ENCODE data around the gene EIF3D. TPM values are rescaled to one million over a fixed set of nuclear protein-coding genes. Genes with fewer than 3 reads are reported as not detected.

The EIF3D gene
- total and polyA plus RNA-seq, 2 donors from 2014 or later: 129 to 140 TPM

GRCh38 chr22:36512991-36513390 lies 16.0 kb downstream of the EIF3D start:
- no peak for FAIRE-seq
- DNase-seq: no peak
- H3K36me3 ChIP-seq (ENCODE audit: control insufficient read depth in 2 of 3, insufficient read depth in 3 of 3, low read length in 3 of 3): peaks cover 17 to 62% (median 51%) of the 10 kb centered on the region in 3 donors
- no peak overlapping the region for H3K27ac ChIP-seq (ENCODE audit: low read depth in 2 of 2, low read length in 2 of 2)
- H3K4me1 ChIP-seq (ENCODE audit: control insufficient read depth in 2 of 3, insufficient read depth in 2 of 3, low read depth in 1 of 3, low read length in 3 of 3): no peaks in the 10 kb centered on the region
- intact Hi-C loops (cut with DNase I): no loop called here
- H3K4me3 ChIP-seq (ENCODE audit: low read length in 3 of 3): no peak overlapping the region
- TF ChIP-seq CTCF (IDR thresholded peaks at IDR 0.05; ENCODE audit: borderline replicate concordance, extremely low read depth, insufficient read depth): no peak
- H3K27me3 ChIP-seq (ENCODE audit: control insufficient read depth, insufficient read depth, low read length): no peaks in the 10 kb centered on the region
- no peaks in the 10 kb centered on the region for H3K9me3 ChIP-seq (ENCODE audit: control insufficient read depth in 2 of 3, insufficient read depth in 1 of 3, low read length in 3 of 3)
- no peak overlapping the region for H3K9ac ChIP-seq (ENCODE audit: low read length in 3 of 3)

GRCh38 chr22:36512333-36512732 lies 16.6 kb downstream of the EIF3D start:
- FAIRE-seq: no peak
- peaks cover 16 to 57% (median 46%) of the 10 kb centered on the region in 3 donors for H3K36me3 ChIP-seq (ENCODE audit: control insufficient read depth in 2 of 3, insufficient read depth in 3 of 3, low read length in 3 of 3)

GRCh38 chr22:36510966-36511881 lies 17.7 kb downstream of the EIF3D start:
- DNase-seq (peak in 4 of 5 donors; percentile 45 to 80 (median 70)), FAIRE-seq (no peak)
- Histone ChIP-seq H3K27me3 (ENCODE audit: control insufficient read depth, insufficient read depth, low read length) (no peaks in the 10 kb centered on the region), H3K9me3 (ENCODE audit: control insufficient read depth in 2 of 3, insufficient read depth in 1 of 3, low read length in 3 of 3) (no peaks in the 10 kb centered on the region), H3K4me1 (ENCODE audit: control insufficient read depth in 2 of 3, insufficient read depth in 2 of 3, low read depth in 1 of 3, low read length in 3 of 3) (peaks cover 0 to 9% (median 0%) of the 10 kb centered on the region in 3 donors), H3K4me3 (ENCODE audit: low read length in 3 of 3) (no peak overlapping the region), H3K9ac (ENCODE audit: low read length in 3 of 3) (no peak overlapping the region), H3K27ac (ENCODE audit: low read depth in 2 of 2, low read length in 2 of 2) (no peak overlapping the region), H3K36me3 (ENCODE audit: control insufficient read depth in 2 of 3, insufficient read depth in 3 of 3, low read length in 3 of 3) (peaks cover 13 to 46% (median 35%) of the 10 kb centered on the region in 3 donors)
- intact Hi-C loops (cut with DNase I): no loop called here
- TF ChIP-seq CTCF (IDR thresholded peaks at IDR 0.05; ENCODE audit: borderline replicate concordance, extremely low read depth, insufficient read depth): peak; percentile 43

More at GRCh38 chr22:36512333-36512732, 16.6 kb downstream of the EIF3D start:
- Histone ChIP-seq H3K9ac (ENCODE audit: low read length in 3 of 3) (no peak overlapping the region), H3K27ac (ENCODE audit: low read depth in 2 of 2, low read length in 2 of 2) (no peak overlapping the region), H3K4me3 (ENCODE audit: low read length in 3 of 3) (no peak overlapping the region), H3K9me3 (ENCODE audit: control insufficient read depth in 2 of 3, insufficient read depth in 1 of 3, low read length in 3 of 3) (no peaks in the 10 kb centered on the region), H3K4me1 (ENCODE audit: control insufficient read depth in 2 of 3, insufficient read depth in 2 of 3, low read depth in 1 of 3, low read length in 3 of 3) (peaks cover 0 to 2% (median 0%) of the 10 kb centered on the region in 3 donors), H3K27me3 (ENCODE audit: control insufficient read depth, insufficient read depth, low read length) (no peaks in the 10 kb centered on the region)
- no peak for TF ChIP-seq CTCF (IDR thresholded peaks at IDR 0.05; ENCODE audit: borderline replicate concordance, extremely low read depth, insufficient read depth)
- peak in 1 of 5 donors; percentile 51 for DNase-seq
- intact Hi-C loops (cut with DNase I): no loop called here
